Measurements from ENCODE around the gene CNTN4. TPM values are rescaled to one million over a fixed set of nuclear protein-coding genes. Genes with fewer than 3 reads are reported as not detected.

Gene CNTN4
- total RNA-seq, 1 experiment from 2014 or later = 5.7 TPM

- Histone ChIP-seq H3K27ac (ENCODE audit: low read depth, low read length, poor library complexity, severe bottlenecking) (no peak overlapping the region), H3K4me1 (ENCODE audit: insufficient read depth, low read length, poor library complexity, severe bottlenecking) (no peaks in the 10 kb centered on the region), H3K4me3 (ENCODE audit: low read depth, low read length, poor library complexity, severe bottlenecking) (no peak overlapping the region), H3K27me3 (replicated peaks; ENCODE audit: insufficient read depth, low read depth, low read length, poor library complexity) (no peaks in the 10 kb centered on the region), H3K36me3 (ENCODE audit: insufficient read depth, low read length, poor library complexity, severe bottlenecking) (no peaks in the 10 kb centered on the region), H3K9me3 (ENCODE audit: low read depth, low read length, poor library complexity, severe bottlenecking) (no peaks in the 10 kb centered on the region)
- CTCF ChIA-PET = no interaction called here
- BruUV-seq (replicated peaks) = no TSS peak
- intact Hi-C loops (cut with micrococcal nuclease; ENCODE audit: unreplicated experiment) = no loop called here
- no peak for DNase-seq (ENCODE audit: low spot score)
- POLR2A ChIA-PET (ENCODE audit: low non-redundant PET) = no interaction called here
- TF ChIP-seq CTCF (conservative IDR thresholded peaks at IDR 0.05; ENCODE audit: low read depth, low read length) (no peak), EZH2 (IDR thresholded peaks at IDR 0.05; ENCODE audit: borderline replicate concordance, low read depth, low read length, poor library complexity, severe bottlenecking) (no peak)
Measured at GRCh38 chr3:2822611-2823010, 723.9 kb downstream of the CNTN4 start.

GRCh38 chr3:2823031-2823430 is 724.4 kb downstream of the CNTN4 start:
- Histone ChIP-seq H3K27me3 (replicated peaks; ENCODE audit: insufficient read depth, low read depth, low read length, poor library complexity) (no peaks in the 10 kb centered on the region), H3K27ac (ENCODE audit: low read depth, low read length, poor library complexity, severe bottlenecking) (no peak overlapping the region), H3K4me3 (ENCODE audit: low read depth, low read length, poor library complexity, severe bottlenecking) (no peak overlapping the region), H3K9me3 (ENCODE audit: low read depth, low read length, poor library complexity, severe bottlenecking) (no peaks in the 10 kb centered on the region), H3K4me1 (ENCODE audit: insufficient read depth, low read length, poor library complexity, severe bottlenecking) (no peaks in the 10 kb centered on the region), H3K36me3 (ENCODE audit: insufficient read depth, low read length, poor library complexity, severe bottlenecking) (no peaks in the 10 kb centered on the region)
- TF ChIP-seq EZH2 (IDR thresholded peaks at IDR 0.05; ENCODE audit: borderline replicate concordance, low read depth, low read length, poor library complexity, severe bottlenecking) = no peak
- TF ChIP-seq CTCF (conservative IDR thresholded peaks at IDR 0.05; ENCODE audit: low read depth, low read length) = no peak
- peak; percentile 66 for DNase-seq (ENCODE audit: low spot score)
- intact Hi-C loops (cut with micrococcal nuclease; ENCODE audit: unreplicated experiment) = no loop called here
- ChIA-PET CTCF (no interaction called here), POLR2A (ENCODE audit: low non-redundant PET) (no interaction called here)
- BruUV-seq (replicated peaks) = no TSS peak

- TF ChIP-seq CTCF (conservative IDR thresholded peaks at IDR 0.05; ENCODE audit: low read depth, low read length) (no peak), EZH2 (IDR thresholded peaks at IDR 0.05; ENCODE audit: borderline replicate concordance, low read depth, low read length, poor library complexity, severe bottlenecking) (no peak)
- no peak for DNase-seq (ENCODE audit: low spot score)
- ChIA-PET CTCF (no interaction called here), POLR2A (ENCODE audit: low non-redundant PET) (no interaction called here)
- Histone ChIP-seq H3K36me3 (ENCODE audit: insufficient read depth, low read length, poor library complexity, severe bottlenecking) (no peaks in the 10 kb centered on the region), H3K4me3 (ENCODE audit: low read depth, low read length, poor library complexity, severe bottlenecking) (no peak overlapping the region), H3K27me3 (replicated peaks; ENCODE audit: insufficient read depth, low read depth, low read length, poor library complexity) (no peaks in the 10 kb centered on the region), H3K27ac (ENCODE audit: low read depth, low read length, poor library complexity, severe bottlenecking) (no peak overlapping the region), H3K9me3 (ENCODE audit: low read depth, low read length, poor library complexity, severe bottlenecking) (no peaks in the 10 kb centered on the region), H3K4me1 (ENCODE audit: insufficient read depth, low read length, poor library complexity, severe bottlenecking) (no peaks in the 10 kb centered on the region)
- intact Hi-C loops (cut with micrococcal nuclease; ENCODE audit: unreplicated experiment) = no loop called here
- BruUV-seq (replicated peaks) = no TSS peak
Measured at GRCh38 chr3:2823437-2824211, 725.0 kb downstream of the CNTN4 start.

Measured in A673 (cell line).